ENCODE measurements around the gene PTPRN2. TPM values are rescaled to one million over a fixed set of nuclear protein-coding genes. Genes with fewer than 3 reads are reported as not detected.

Gene PTPRN2
- total RNA-seq, 1 experiment from 2014 or later, result 0.16 TPM

DNA sequence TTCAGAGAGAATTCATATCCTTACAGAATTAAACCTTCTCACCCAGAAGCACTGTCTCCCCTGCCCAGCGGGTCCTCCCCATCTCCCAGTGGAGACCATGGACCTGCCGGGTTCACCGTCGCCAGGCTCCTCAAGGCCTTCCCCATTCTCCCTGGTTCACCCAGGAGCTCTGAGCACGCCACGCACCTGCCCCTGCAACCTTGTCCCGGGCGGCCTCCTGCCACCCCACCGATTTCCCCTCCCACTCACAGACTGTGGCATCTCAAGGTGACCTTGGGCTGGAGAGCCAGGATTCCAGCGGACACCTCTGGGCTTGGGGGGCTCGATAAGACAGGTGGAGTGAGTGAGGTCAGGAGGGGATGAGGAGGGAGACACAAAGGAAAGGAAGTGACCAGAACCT is 135.3 kb downstream of the PTPRN2 start:
- no peak for DNase-seq (ENCODE audit: low read depth, low spot score)
- in situ Hi-C loops (cut with HindIII; ENCODE audit: low pct_unique_long_range_greater_than_20kb, low sequenced_read_pairs), result no loop called here

DNA sequence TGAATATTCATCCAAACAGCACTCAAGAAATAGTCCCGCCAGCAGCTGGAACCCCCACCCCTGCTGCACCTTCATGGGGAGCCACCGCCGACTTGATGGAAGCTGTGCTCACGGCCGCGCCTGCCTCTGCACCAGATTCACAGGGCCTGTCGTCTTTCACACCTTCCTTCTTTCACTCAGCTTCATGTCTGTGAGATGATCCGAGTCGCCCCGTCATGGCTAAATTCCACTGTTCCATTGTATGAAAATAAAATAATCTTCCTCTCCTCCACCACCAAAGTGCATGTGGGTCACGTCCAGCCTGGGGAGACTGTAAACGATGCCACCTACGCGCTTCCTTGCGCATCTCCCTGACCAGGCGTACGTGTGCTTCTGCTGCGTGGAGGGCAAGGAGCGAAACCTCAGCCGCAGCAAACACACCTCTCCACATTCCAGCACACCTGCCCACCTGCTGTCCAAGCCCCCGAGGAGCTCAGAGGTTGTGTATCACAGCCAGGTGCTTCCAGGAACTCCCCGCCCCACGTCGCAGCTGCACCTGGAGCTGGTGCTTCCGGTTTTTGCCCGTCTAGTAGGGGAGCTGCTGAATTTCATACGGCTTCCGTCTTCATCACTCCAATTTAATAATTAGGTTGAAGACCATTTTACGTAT is 137.0 kb downstream of the PTPRN2 start:
- DNase-seq (ENCODE audit: low read depth, low spot score), result no peak
- in situ Hi-C loops (cut with HindIII; ENCODE audit: low pct_unique_long_range_greater_than_20kb, low sequenced_read_pairs), result no loop called here

DNA sequence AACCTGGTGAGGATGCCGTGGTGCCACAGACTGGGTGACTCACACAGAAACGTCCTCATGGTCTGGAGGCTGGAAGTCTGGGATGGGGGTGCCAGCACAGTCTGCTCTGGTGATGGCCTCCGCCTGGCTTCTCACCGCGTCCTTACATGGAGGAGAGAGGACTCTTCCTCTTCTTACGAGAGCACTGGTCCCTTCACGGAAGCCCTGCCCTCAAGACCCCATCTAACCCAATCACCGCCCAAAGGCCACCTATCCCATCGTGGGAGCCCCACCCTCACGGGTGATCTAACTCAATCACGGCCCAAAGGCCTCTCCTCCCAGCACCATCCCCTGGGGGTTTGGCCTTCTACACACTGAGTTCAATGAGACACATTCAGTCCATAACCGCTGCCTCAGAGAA is 137.7 kb downstream of the PTPRN2 start:
- no peak for DNase-seq (ENCODE audit: low read depth, low spot score)
- in situ Hi-C loops (cut with HindIII; ENCODE audit: low pct_unique_long_range_greater_than_20kb, low sequenced_read_pairs), result no loop called here

DNA sequence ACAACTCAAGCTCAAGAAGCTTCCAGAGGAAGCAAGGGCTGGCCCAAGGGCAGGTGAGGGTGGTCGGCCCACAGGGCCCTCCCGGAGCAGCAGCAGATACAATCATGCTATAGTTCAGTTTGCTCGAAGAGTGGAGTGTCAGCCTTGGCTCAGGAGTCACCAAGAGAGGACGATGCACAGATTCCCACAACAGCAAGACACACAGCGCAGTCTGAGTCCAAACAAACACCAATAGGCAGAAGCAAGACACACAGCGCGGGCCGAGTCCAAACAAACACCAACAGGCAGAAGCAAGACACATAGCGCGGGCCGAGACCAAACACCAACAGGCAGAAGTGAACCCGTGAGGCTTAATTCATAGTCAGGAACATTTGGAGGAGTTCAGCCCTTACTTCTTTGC is 138.4 kb downstream of the PTPRN2 start:
- in situ Hi-C loops (cut with HindIII; ENCODE audit: low pct_unique_long_range_greater_than_20kb, low sequenced_read_pairs), result no loop called here
- no peak for DNase-seq (ENCODE audit: low read depth, low spot score)

DNA sequence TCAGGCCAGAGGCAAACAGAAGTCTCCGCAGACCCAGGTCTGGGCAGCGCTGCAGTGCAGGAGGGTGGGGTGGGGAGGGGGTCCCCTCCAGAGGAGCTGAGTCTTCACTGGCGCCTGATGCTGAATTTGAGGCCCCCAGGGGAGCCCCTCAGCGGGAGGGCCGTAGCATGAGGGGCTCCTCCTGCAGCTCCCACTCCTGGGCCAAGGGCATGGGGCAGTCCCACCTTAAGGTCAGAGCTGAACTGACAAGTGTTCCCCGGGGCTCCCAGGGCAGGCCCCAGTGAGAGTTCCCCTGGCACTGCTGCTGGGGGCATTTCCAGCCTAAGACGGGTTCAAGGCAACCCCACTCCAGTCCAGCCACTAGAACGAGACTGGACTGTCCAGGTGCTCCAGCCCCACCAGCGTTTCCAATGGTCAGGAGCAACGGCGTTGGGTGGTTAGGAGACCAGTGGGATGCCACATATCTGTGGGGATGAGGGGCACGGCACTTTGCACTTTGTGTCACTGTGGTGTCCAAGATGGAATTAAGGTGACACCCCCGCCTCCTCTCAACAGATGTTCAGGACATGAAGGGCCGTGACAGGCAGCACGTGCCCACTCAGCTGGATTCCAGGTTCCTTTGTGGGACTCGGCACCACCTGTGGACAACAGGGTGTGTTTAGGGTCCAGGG is 139.1 kb downstream of the PTPRN2 start:
- DNase-seq (ENCODE audit: low read depth, low spot score), result no peak
- in situ Hi-C loops (cut with HindIII; ENCODE audit: low pct_unique_long_range_greater_than_20kb, low sequenced_read_pairs), result no loop called here

DNA sequence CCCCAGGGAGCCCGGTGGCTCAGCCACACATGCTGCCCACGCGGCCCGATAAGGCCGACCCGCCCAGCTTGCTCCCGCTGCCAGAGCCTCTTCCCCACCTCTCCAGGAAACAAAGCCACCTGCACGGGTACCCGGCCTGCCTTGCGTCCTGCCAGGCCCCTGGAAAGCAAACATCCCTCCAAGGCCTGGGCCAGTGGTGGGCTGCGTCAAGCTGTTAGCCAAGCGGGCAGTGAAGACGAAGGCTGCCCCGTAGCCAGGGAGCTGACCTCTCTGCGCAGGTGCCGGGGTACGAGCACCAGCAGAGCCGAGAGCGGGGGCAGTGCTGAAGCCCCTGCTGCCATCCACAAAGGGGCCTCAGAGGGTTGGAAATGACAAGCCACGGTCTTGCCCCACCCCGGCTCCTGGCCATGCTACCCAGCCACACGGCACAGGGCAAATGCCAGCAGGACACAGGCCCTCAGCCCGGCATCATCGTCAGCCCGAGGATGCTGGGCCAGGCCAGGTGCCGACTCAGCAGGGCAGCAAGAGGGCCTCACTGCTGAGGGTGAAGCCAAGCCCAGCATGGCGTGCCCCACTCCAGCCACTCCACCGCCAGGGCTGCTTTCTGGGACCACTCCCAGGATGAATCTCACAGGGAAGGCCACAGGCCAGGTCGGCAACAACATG is 140.0 kb downstream of the PTPRN2 start:
- no peak for DNase-seq (ENCODE audit: low read depth, low spot score)

DNA sequence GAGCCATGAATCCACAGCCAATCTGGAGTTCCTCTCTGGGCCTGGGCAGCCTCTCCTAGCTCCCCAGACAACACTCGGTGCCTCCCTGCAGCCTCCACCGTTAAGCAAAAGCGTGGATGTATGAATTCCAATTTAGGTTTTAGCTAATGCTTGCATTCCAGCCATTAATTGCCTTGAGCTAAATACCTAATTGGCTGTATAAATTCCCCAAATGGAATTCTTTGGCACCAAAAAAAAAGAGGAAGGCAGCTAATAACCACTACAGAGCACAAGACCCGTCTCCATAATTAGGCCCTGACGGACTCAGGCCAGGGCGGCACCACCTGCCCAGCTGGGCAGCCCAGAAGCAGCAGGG is 140.5 kb downstream of the PTPRN2 start:
- DNase-seq (ENCODE audit: low read depth, low spot score), result no peak
- in situ Hi-C loops (cut with HindIII; ENCODE audit: low pct_unique_long_range_greater_than_20kb, low sequenced_read_pairs), result no loop called here

More for the DNA sequence above, 140.0 kb downstream of the PTPRN2 start:
- in situ Hi-C loops (cut with HindIII; ENCODE audit: low pct_unique_long_range_greater_than_20kb, low sequenced_read_pairs), result no loop called here

DNA sequence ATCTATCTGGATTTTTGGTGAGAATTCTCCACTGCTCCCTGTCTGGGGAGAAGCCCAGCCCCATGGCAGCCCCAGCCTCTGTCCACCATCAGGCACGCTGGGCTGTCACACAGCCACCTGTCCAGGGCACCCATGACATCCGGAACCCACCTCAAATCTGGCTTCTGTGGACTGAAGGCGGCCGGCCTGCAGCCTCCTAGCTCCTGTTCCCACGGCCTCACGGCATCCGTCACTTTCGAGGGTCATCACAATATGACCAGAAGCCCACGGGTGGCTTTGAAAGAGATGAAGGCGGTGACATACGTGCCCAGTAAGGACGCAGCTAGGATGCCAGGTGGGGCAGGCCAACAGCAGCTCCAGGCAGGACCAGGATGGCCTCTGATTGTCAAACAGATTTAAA is 140.9 kb downstream of the PTPRN2 start:
- in situ Hi-C loops (cut with HindIII; ENCODE audit: low pct_unique_long_range_greater_than_20kb, low sequenced_read_pairs), result no loop called here
- no peak for DNase-seq (ENCODE audit: low read depth, low spot score)

DNA sequence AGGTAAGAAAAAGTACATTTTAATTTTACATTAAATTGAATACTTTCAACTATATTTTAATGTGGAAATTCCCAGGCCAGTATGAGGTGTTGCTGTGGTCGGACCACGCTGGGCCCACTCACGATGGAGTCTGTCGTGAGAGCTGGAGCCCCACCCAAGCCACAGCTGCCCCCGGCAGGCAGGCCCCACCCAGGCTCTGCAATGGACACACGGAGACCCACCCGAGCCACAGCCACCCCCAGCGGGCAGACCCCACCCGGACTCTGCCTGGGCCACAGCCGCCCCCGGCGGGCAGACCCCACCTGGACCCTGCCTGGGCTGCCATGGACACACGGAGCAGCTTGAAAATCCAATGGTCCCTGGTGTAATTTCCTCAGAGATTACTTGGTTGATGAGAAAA is 141.3 kb downstream of the PTPRN2 start:
- DNase-seq (ENCODE audit: low read depth, low spot score), result no peak
- in situ Hi-C loops (cut with HindIII; ENCODE audit: low pct_unique_long_range_greater_than_20kb, low sequenced_read_pairs), result no loop called here

DNA sequence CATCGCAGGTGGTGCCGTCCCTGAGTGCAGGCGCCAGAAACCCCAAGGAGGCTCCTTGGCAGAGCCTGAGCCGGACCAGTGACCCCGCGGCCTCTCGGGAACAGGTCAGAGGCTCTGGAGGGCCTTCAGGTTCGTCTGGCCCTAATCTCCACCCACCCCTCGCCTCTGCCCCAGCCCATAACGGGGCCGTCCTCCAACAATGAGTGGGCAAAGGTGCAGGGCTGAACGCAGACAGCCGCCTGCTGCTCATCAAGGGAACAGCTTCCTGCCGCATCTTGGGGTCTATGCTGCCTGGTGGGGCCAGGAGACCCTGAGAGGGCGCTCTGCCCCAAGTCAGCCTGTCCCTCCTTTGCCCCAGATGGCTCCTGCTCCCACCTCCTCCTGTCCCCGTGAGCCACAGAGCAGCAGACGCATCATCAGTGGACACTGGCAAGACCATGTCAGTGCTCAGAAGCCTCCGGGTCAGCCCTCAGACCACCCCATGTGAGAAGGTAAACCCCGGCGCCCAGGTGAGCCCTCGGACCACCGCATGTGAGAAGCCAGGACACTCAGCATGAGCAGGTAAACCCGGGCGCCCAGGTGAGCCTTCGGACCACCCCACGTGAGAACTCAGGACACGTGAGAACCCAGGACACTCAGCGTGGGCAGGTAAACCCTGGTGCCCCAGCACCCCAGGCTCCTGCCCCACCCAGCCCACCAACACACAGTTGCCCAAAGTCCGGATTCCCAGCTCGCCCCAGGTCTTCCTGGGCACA is 142.0 kb downstream of the PTPRN2 start:
- no peak for DNase-seq (ENCODE audit: low read depth, low spot score)
- in situ Hi-C loops (cut with HindIII; ENCODE audit: low pct_unique_long_range_greater_than_20kb, low sequenced_read_pairs), result no loop called here

DNA sequence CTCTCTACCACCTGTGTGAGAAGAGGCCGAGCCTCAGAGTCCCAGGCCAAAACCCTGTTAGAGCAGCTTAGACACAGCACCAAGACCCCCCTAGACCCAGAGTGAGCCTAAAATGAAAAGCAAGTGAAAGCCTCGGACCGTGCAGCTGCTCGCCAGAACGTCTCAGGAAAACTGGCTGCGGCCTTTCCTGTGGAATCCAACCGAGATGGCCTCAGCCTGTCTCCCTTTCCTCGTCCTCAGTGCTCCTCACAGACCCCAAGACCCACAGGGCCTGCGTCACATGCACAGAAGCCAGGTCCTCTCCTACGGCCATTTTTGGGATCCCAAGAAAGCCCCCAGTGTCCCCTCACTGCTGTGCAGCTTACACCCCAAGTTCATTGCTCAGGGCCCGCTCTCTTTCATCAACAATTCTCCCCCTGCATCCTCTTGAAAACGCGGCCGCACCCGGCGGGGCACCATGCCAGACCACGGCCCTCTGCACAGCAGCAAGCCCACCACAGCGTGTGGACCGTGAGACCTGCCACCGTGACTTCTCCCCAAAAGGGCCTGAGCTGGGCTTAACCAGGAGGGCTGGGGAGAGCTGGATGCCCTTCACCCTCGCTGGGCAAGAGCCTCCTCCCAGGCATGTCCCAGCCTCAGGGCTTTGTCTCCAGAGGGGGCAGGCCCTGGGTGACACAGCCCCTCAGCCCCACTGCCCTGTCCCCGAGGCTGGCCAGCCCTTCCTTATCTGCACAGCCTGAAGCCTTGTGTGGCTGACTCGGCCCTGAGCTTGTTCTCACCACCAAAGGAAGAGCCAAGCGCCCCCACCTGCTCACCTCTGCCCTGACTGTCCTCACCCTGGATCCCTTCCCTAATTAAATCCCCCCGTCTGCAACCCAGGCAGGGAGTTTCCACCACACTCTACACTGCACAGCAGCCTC is 142.9 kb downstream of the PTPRN2 start:
- in situ Hi-C loops (cut with HindIII; ENCODE audit: low pct_unique_long_range_greater_than_20kb, low sequenced_read_pairs), result no loop called here
- DNase-seq (ENCODE audit: low read depth, low spot score), result no peak

DNA sequence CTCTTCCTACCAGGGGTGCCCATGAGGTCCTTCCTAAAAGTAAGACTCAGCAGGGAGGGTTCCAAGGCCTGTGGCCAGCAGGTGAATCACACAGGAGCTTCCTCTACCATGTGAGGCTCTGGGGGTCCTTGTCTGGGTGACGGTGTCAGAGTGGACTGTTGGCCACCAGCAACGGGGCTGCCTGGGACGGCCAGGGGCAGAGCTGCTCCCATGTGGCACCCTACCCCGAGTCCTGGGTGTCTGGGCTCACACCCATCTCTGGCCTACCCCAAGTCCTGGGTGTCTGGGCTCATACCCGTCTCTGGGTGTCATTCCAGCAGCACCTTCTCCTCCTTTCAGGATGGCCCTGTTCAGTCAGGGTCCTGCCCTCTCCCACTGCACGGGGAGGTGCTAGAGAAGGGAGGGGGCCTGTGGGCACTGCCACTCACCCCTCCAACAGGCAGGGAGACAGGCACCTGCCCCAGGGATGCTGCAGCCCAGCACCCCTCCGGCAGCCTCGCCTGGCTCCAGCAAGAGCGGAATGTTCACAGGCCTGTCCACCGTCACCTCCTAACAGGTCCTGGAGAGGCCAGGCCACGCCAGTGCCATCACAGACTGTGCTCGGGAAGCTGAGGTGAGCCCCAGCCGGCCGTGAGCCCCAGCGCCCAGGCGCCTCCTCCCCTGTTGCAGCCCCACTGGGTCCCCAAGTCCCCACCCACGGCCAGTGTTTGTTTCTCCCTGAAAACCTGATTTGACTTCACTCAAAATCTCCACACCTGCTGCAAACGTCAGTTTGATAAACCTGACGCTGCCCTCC is 143.7 kb downstream of the PTPRN2 start:
- in situ Hi-C loops (cut with HindIII; ENCODE audit: low pct_unique_long_range_greater_than_20kb, low sequenced_read_pairs), result no loop called here
- DNase-seq (ENCODE audit: low read depth, low spot score), result no peak

DNA sequence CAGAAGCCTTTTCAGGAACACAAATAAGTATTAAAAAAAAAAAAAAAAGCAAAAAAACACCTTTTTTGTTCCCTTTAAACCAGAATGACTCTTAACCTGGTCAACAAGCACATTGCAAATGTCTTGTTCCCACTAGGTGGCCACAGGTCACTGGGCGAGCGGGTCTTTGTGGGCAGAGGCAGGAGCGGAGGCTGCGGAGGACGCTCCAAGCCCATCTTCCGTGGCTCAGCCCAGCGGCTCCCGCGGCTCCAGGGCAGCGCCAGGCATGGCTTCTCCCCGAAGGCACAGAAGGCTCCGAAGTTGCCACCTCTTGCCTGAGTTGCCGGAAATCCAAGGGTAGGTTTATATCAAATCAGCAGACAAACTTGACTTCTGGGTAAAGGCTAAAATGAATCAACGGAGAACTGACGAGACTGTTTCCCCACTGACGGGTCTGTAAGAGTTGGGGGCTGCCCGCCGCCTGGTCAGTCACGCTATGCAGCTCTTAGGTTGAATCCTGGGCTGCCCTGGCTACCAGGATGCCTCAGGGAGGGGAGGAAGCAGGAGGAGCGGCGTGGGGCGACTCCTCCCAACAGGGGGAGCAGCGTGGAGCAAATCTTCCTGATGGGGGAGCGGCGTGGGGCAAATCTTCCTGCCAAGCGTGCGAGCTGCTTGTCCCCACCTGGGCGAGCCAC is 144.5 kb downstream of the PTPRN2 start:
- peak; percentile 21 for DNase-seq (ENCODE audit: low read depth, low spot score)
- in situ Hi-C loops (cut with HindIII; ENCODE audit: low pct_unique_long_range_greater_than_20kb, low sequenced_read_pairs), result no loop called here

DNA sequence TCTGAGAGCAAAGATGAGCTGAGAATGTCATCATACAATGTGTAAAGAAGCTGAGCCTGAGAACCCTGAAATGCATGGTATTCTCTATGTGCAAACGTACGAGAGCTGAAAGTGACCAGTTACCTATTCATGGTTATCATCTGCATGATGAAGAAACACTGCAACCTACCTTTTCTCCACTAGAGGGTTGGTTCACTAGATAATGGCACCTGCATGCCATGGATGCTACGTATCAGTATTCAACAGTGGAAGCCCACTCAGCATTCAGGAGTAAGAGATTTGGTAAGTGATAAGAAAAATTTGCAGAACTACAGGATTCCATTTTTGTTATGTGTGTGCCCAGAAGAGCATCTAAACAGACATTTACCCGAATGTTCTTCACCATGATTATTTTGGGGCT is 145.4 kb downstream of the PTPRN2 start:
- in situ Hi-C loops (cut with HindIII; ENCODE audit: low pct_unique_long_range_greater_than_20kb, low sequenced_read_pairs), result no loop called here
- peak; percentile 41 for DNase-seq (ENCODE audit: low read depth, low spot score)

DNA sequence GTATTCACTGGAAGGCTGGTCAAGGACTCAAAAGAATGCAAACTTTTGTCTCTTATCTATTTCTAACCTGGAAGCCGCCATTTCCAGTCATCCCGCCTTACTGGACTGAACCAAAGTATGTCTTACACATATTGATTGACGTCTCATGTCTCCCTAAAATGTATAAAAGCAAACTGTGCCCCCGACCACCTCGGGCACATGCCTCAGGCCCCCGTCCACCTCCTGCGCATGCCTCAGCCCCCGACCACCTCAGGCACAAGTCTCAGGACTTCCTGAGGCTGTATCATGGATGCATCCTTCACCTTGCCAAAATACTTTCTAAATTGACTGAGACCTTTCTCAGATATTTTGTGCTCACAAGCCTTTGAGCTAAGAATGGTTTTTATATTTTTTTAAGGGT is 148.6 kb downstream of the PTPRN2 start:
- in situ Hi-C loops (cut with HindIII; ENCODE audit: low pct_unique_long_range_greater_than_20kb, low sequenced_read_pairs), result no loop called here
- no peak for DNase-seq (ENCODE audit: low read depth, low spot score)

Data from SK-MEL-5 (cell line).